Neural cell (in vitro differentiated cells): ENCODE data around the gene KCNA3.

ENCODE experiments used
- EP300 ChIP-seq: fragments of 450-650 bp; conservative IDR thresholded peaks from 2 replicates; pipeline ENCODE4 v1.6.1; 2014; ENCODE audit warnings: antibody characterized with exemption, mild to moderate bottlenecking, moderate library complexity; ENCODE audit not compliant: poor library complexity, severe bottlenecking
- MXI1 ChIP-seq: fragments of 450-650 bp; conservative IDR thresholded peaks from 2 replicates; pipeline ENCODE4 v1.6.1; 2014; ENCODE audit warnings: antibody characterized with exemption, mild to moderate bottlenecking; ENCODE audit not compliant: poor library complexity, severe bottlenecking
- TF ChIP-seq, protein P1 (sequence below): fragments of 450-650 bp; IDR thresholded peaks from 2 replicates; pipeline ENCODE4 v1.5.1; 2014; ENCODE audit warnings: antibody characterized with exemption, mild to moderate bottlenecking, moderate library complexity; ENCODE audit not compliant: poor library complexity, severe bottlenecking

DNA sequence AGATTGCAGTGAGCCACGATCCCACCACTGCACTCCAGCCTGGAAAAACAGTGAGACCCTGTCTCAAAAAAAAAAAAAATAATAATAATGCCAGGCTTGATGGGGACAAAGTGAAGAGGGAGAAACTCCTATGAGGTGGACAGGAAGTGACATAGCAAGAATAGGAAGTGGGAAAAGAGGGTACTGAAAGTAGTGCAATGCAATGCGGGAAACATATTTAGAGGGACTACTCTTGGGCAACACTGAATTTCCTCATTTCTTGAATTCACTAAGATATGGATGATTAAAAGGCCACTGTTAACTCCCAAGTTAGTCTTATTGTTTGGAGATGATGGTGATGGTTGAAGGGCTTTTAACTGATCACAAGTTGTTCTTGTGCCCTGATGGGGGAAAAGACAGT is 47.0 kb downstream of the KCNA3 start:
- TF ChIP-seq, protein P1, sequence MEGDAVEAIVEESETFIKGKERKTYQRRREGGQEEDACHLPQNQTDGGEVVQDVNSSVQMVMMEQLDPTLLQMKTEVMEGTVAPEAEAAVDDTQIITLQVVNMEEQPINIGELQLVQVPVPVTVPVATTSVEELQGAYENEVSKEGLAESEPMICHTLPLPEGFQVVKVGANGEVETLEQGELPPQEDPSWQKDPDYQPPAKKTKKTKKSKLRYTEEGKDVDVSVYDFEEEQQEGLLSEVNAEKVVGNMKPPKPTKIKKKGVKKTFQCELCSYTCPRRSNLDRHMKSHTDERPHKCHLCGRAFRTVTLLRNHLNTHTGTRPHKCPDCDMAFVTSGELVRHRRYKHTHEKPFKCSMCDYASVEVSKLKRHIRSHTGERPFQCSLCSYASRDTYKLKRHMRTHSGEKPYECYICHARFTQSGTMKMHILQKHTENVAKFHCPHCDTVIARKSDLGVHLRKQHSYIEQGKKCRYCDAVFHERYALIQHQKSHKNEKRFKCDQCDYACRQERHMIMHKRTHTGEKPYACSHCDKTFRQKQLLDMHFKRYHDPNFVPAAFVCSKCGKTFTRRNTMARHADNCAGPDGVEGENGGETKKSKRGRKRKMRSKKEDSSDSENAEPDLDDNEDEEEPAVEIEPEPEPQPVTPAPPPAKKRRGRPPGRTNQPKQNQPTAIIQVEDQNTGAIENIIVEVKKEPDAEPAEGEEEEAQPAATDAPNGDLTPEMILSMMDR, result no peak
- no peak for TF ChIP-seq MXI1
- TF ChIP-seq EP300, result no peak
